CD4-positive, alpha-beta T cell treated with Interleukin-17A for 1 hour (primary cell): ENCODE data around the gene ADRA2C.

Experiments
- DNase-seq: peaks from one replicate; pipeline ENCODE4 v3.0.0-alpha.2; 2020

Gene ADRA2C

GRCh38 chr4:3766036-3766784, at the start of gene ADRA2C:
Gene ADRA2C (plus strand): TSS chr4:3766385. CDS start chr4:3766607, 222 bp downstream.
- DNase-seq, result no peak

GRCh38 chr4:3716631-3717235, 49.5 kb upstream of the ADRA2C start:
- DNase-seq, result no peak

GRCh38 chr4:3717241-3717640, 48.9 kb upstream of the ADRA2C start:
- no peak for DNase-seq

GRCh38 chr4:3718462-3718861, 47.7 kb upstream of the ADRA2C start:
- no peak for DNase-seq

- DNase-seq, result no peak
Measured at GRCh38 chr4:3719191-3719590, 47.0 kb upstream of the ADRA2C start.

GRCh38 chr4:3719836-3720235, 46.3 kb upstream of the ADRA2C start:
- DNase-seq, result no peak

GRCh38 chr4:3720466-3720865, 45.7 kb upstream of the ADRA2C start:
- no peak for DNase-seq

GRCh38 chr4:3721186-3721585, 45.0 kb upstream of the ADRA2C start:
- no peak for DNase-seq

GRCh38 chr4:3721627-3722026, 44.6 kb upstream of the ADRA2C start:
- DNase-seq, result no peak

GRCh38 chr4:3722446-3723231, 43.5 kb upstream of the ADRA2C start:
- DNase-seq, result no peak

- no peak for DNase-seq
Measured at GRCh38 chr4:3723232-3723642, 42.9 kb upstream of the ADRA2C start.

- no peak for DNase-seq
Measured at GRCh38 chr4:3724319-3725231, 41.6 kb upstream of the ADRA2C start.

- no peak for DNase-seq
Measured at GRCh38 chr4:3725936-3726870, 40.0 kb upstream of the ADRA2C start.

GRCh38 chr4:3727847-3728469, 38.2 kb upstream of the ADRA2C start:
- DNase-seq, result no peak

GRCh38 chr4:3729188-3729881, 36.9 kb upstream of the ADRA2C start:
- no peak for DNase-seq

GRCh38 chr4:3729882-3730226, 36.3 kb upstream of the ADRA2C start:
- DNase-seq, result no peak

GRCh38 chr4:3730422-3731190, 35.6 kb upstream of the ADRA2C start:
- no peak for DNase-seq

- no peak for DNase-seq
Measured at GRCh38 chr4:3732076-3733028, 33.8 kb upstream of the ADRA2C start.

- no peak for DNase-seq
Measured at GRCh38 chr4:3733195-3733594, 33.0 kb upstream of the ADRA2C start.
